K562 (cell line): ENCODE results near the gene NT5C2. TPM values are rescaled to one million over a fixed set of nuclear protein-coding genes. Genes with fewer than 3 reads are reported as not detected.
A peak's percentile ranks its signal among the peaks of the same experiment; 100 is the strongest.

Experiments used
- EGR1 ChIP-seq: fragments of 450-650 bp; conservative IDR thresholded peaks from 2 replicates; pipeline ENCODE4 v1.6.1; 2017; ENCODE audit warnings: mild to moderate bottlenecking
- EP300 ChIP-seq: IDR thresholded peaks from 2 replicates; pipeline ENCODE4 v1.6.1; 2012; ENCODE audit warnings: low read length, improper control_type of control experiment
- ETV5 ChIP-seq: sonication (generic); formaldehyde crosslinking; IDR thresholded peaks from 2 replicates; pipeline ENCODE4 v1.4.0; 2020; ENCODE audit warnings: low read depth, mild to moderate bottlenecking, missing genetic modification reagents
- IRF9 ChIP-seq: fragments of 450-650 bp; IDR thresholded peaks from 2 replicates; pipeline ENCODE4 v1.6.1; 2016; ENCODE audit warnings: missing biosample characterization, missing genetic modification characterization
- MCM7 ChIP-seq, 2 experiments: fragments of 450-650 bp; IDR thresholded peaks; 2 replicates each; pipeline ENCODE4 v1.6.1; 2016 to 2018
- NCOR1 ChIP-seq: fragments of 450-650 bp; IDR thresholded peaks from 2 replicates; pipeline ENCODE4 v1.6.1; 2016; ENCODE audit warnings: mild to moderate bottlenecking, moderate library complexity
- OTX1 ChIP-seq: fragments of 450-650 bp; formaldehyde crosslinking; IDR thresholded peaks from 2 replicates; pipeline ENCODE4 v1.4.0; 2022; ENCODE audit warnings: mild to moderate bottlenecking
- SMAD3 ChIP-seq: fragments of 450-650 bp; formaldehyde crosslinking; conservative IDR thresholded peaks from 2 replicates; pipeline ENCODE4 v1.4.0; 2020; ENCODE audit warnings: mild to moderate bottlenecking
- SMC3 ChIP-seq: conservative IDR thresholded peaks from 2 replicates; pipeline ENCODE4 v1.6.1; 2011; ENCODE audit warnings: low read depth, low read length, improper control_type of control experiment; ENCODE audit not compliant: insufficient read depth
- THAP7 ChIP-seq: fragments of 250-450 bp; sonication (Bioruptor Pico); IDR thresholded peaks from 2 replicates; pipeline ENCODE4 v1.5.0; 2021
- ZBTB43 ChIP-seq: sonication (generic); formaldehyde crosslinking; IDR thresholded peaks from 2 replicates; pipeline ENCODE4 v1.8.0; 2023; ENCODE audit warnings: mild to moderate bottlenecking, missing genetic modification reagents
- ZKSCAN8 ChIP-seq: fragments of 200-800 bp; sonication (Bioruptor generic); IDR thresholded peaks from 2 replicates; pipeline ENCODE4 v1.6.1; 2016; ENCODE audit warnings: missing genetic modification characterization, missing compliant biosample characterization
- ZNF232 ChIP-seq: sonication (generic); formaldehyde crosslinking; IDR thresholded peaks from 2 replicates; pipeline ENCODE4 v1.8.0; 2022; ENCODE audit warnings: mild to moderate bottlenecking, missing genetic modification reagents
- ZNF318 ChIP-seq, 2 experiments: fragments of 450-650 bp; IDR thresholded peaks; 2 replicates each; pipeline ENCODE4 v1.6.1; 2016; ENCODE audit warnings: mild to moderate bottlenecking in 2 of 2, borderline replicate concordance in 1 of 2, low read depth in 1 of 2, moderate library complexity in 1 of 2
- polyA plus RNA-seq, 8 experiments: library from polyadenylated mRNA; depleted of rRNA in 4 of 8; stranded (reverse) in 5 of 8; unstranded in 3 of 8; fragments of >200 nt; fragmentation: Nextera tagmentation in 2 of 8; fragmentation: Illumina TruSeq in 1 of 8; extraction: Ambion mirVana in 2 of 8; extraction: Trizol in 1 of 8; gene quantifications; 2 replicates each; pipeline versions ENCODE4 v1.2.1 to v1.2.3, GENCODE V29; 2011 to 2014; ENCODE audit warnings: inconsistent platforms in 1 of 8, missing spikeins in 1 of 8
- total RNA-seq, 7 experiments: library from RNA; depleted of rRNA in 6 of 7; stranded (reverse); fragments of >200 nt in 6 of 7; fragmentation: Illumina TruSeq in 2 of 7; extraction: Trizol in 2 of 7; gene quantifications; 2 replicates each; pipeline versions ENCODE4 v1.2.1 to v1.2.3, GENCODE V29; 2011 to 2021; ENCODE audit warnings: low replicate concordance in 1 of 7

Gene NT5C2
- total and polyA plus RNA-seq, 9 of the 15 experiments (the other 6 are each of a cell fraction or from before 2014, with no cell fraction given): 11.3 to 45.2 (median 27.7) TPM

- TF ChIP-seq ZNF318 (IDR thresholded peaks at IDR 0.05; ENCODE audit: borderline replicate concordance in 1 of 2, low read depth in 1 of 2) (no peak), IRF9 (tag) (no peak), SMAD3 (CRISPR knock-in tag) (no peak), SMC3 (no peak), OTX1 (CRISPR knock-in tag) (no peak), THAP7 (CRISPR knock-in tag) (no peak), MCM7 (IDR thresholded peaks at IDR 0.05) (no peak), EP300 (0 out of 2 replicates have a peak, but pooled peaks have one; percentile 45), ETV5 (CRISPR knock-in tag) (no peak), ZKSCAN8 (CRISPR knock-in tag) (0 out of 2 replicates have a peak, but pooled peaks have one; percentile 53), EGR1 (no peak), ZNF232 (CRISPR knock-in tag) (no peak), NCOR1 (peak; percentile 65), ZBTB43 (CRISPR knock-in tag) (no peak)
Measured at GRCh38 chr10:103193820-103194529, 903 bp upstream of the NT5C2 start (continued).
